IMR-90 (cell line): ENCODE results near the gene GRK5. TPM values are rescaled to one million over a fixed set of nuclear protein-coding genes. Genes with fewer than 3 reads are reported as not detected.

Experiments
- ATAC-seq: fragments of 200-7000 bp; cut with Tn5 transposase; 2 replicates; pipeline ENCODE4 v1.9.1; 2020; ENCODE audit warnings: low read depth, mild to moderate bottlenecking, moderate library complexity
- BruUV-seq: library from RNA; stranded (reverse); fragments of 400-500 nt; replicated peaks from 2 replicates; lab custom pipeline; 2021; lab: Mats Ljungman, UMichigan
- CTCF ChIA-PET: fragments of 300-600 bp; formaldehyde crosslinking; extraction: SDS; loops from one replicate; lab custom pipeline; 2021; ENCODE audit warnings: antibody characterized with exemption; lab: Yijun Ruan, JAX
- POLR2A ChIA-PET: fragments of 300-600 bp; sonication (Branson Sonifier 250); formaldehyde crosslinking; loops from one replicate; lab custom pipeline; 2022; ENCODE audit warnings: antibody characterized with exemption; ENCODE audit not compliant: unreplicated experiment; lab: Charles Lee
- DNase-seq: peaks from one replicate; pipeline ENCODE4 v3.0.0; 2013
- H2AFZ ChIP-seq: replicated peaks from 2 replicates; pipeline ENCODE3; 2013; ENCODE audit warnings: low read length, mild to moderate bottlenecking; ENCODE audit not compliant: poor library complexity
- H2AK5ac ChIP-seq: 2 replicates; pipeline ENCODE4 v1.6.1; 2013; ENCODE audit warnings: low read depth, low read length, inconsistent platforms
- H2AK9ac ChIP-seq: replicated peaks from 2 replicates; pipeline ENCODE3; 2013; ENCODE audit warnings: mild to moderate bottlenecking, low read depth, low read length, moderate library complexity; ENCODE audit not compliant: poor library complexity
- H2BK120ac ChIP-seq: 2 replicates; pipeline ENCODE4 v1.6.1; 2013; ENCODE audit warnings: low read depth, low read length, inconsistent platforms
- H2BK15ac ChIP-seq: 3 replicates; pipeline ENCODE4 v1.6.1; 2013; ENCODE audit warnings: low read depth, low read length, inconsistent platforms
- H2BK20ac ChIP-seq: 2 replicates; pipeline ENCODE4 v1.6.1; 2013; ENCODE audit warnings: low read depth, mild to moderate bottlenecking, inconsistent platforms, low read length, moderate library complexity
- H2BK5ac ChIP-seq: 2 replicates; pipeline ENCODE4 v1.6.1; 2013; ENCODE audit warnings: mild to moderate bottlenecking, low read depth, low read length, inconsistent platforms; ENCODE audit not compliant: poor library complexity, severe bottlenecking
- H3K14ac ChIP-seq: replicated peaks from 2 replicates; pipeline ENCODE4 v1.6.1; 2013; ENCODE audit warnings: low read depth, low read length, inconsistent platforms
- H3K18ac ChIP-seq: 2 replicates; pipeline ENCODE4 v1.6.1; 2013; ENCODE audit warnings: low read depth, low read length, control low read depth
- H3K23ac ChIP-seq: 2 replicates; pipeline ENCODE4 v1.6.1; 2013; ENCODE audit warnings: low read depth, low read length, inconsistent platforms
- H3K27ac ChIP-seq: 2 replicates; pipeline ENCODE4 v1.5.1; 2013; ENCODE audit warnings: mild to moderate bottlenecking, control low read depth, low read length; ENCODE audit not compliant: insufficient read depth
- H3K27me3 ChIP-seq: 2 replicates; pipeline ENCODE4 v1.6.1; 2013; ENCODE audit warnings: low read length; ENCODE audit not compliant: control insufficient read depth, insufficient read depth
- H3K36me3 ChIP-seq: 2 replicates; pipeline ENCODE4 v1.6.1; 2013; ENCODE audit warnings: low read length, mixed read lengths; ENCODE audit not compliant: control insufficient read depth, insufficient read depth
- H3K4ac ChIP-seq: 2 replicates; pipeline ENCODE4 v1.6.1; 2013; ENCODE audit warnings: low read depth, low read length, inconsistent platforms
- H3K4me1 ChIP-seq: 2 replicates; pipeline ENCODE4 v1.6.1; 2013; ENCODE audit warnings: low read length, mixed read lengths; ENCODE audit not compliant: control insufficient read depth, insufficient read depth
- H3K4me2 ChIP-seq: 2 replicates; pipeline ENCODE4 v1.6.1; 2013; ENCODE audit warnings: low read depth, mild to moderate bottlenecking, control low read depth, low read length, moderate library complexity
- H3K4me3 ChIP-seq: 2 replicates; pipeline ENCODE4 v1.5.1; 2013; ENCODE audit warnings: low read depth, mild to moderate bottlenecking, control low read depth, low read length, moderate library complexity; ENCODE audit not compliant: insufficient read depth
- H3K56ac ChIP-seq: 2 replicates; pipeline ENCODE4 v1.6.1; 2013; ENCODE audit warnings: low read length, inconsistent platforms; ENCODE audit not compliant: insufficient read depth; ENCODE audit errors: extremely low read depth
- H3K79me1 ChIP-seq, 2 experiments: 2 replicates each; pipeline ENCODE4 v1.6.1; 2013; ENCODE audit warnings: low read length in 2 of 2, inconsistent platforms in 1 of 2, low read depth in 1 of 2
- H3K9ac ChIP-seq: 2 replicates; pipeline ENCODE4 v1.6.1; 2013; ENCODE audit warnings: low read depth, low read length, control low read depth
- H3K9me1 ChIP-seq: 2 replicates; pipeline ENCODE4 v1.6.1; 2013; ENCODE audit warnings: low read length, inconsistent platforms; ENCODE audit not compliant: insufficient read depth
- H3K9me3 ChIP-seq: 2 replicates; pipeline ENCODE4 v1.6.1; 2013; ENCODE audit warnings: low read length; ENCODE audit not compliant: control insufficient read depth, insufficient read depth
- H4K20me1 ChIP-seq: 2 replicates; pipeline ENCODE4 v1.6.1; 2013; ENCODE audit warnings: low read length, inconsistent platforms; ENCODE audit not compliant: insufficient read depth
- H4K5ac ChIP-seq: 2 replicates; pipeline ENCODE4 v1.6.1; 2013; ENCODE audit warnings: mild to moderate bottlenecking, low read depth, low read length, control low read depth
- H4K8ac ChIP-seq, 2 experiments: 2 replicates each; pipeline ENCODE4 v1.6.1; 2013; ENCODE audit warnings: low read depth in 2 of 2, low read length in 2 of 2, control low read depth in 1 of 2, inconsistent platforms in 1 of 2
- H4K91ac ChIP-seq: 2 replicates; pipeline ENCODE4 v1.6.1; 2013; ENCODE audit warnings: low read depth, low read length, inconsistent platforms; ENCODE audit not compliant: insufficient read depth
- CEBPB ChIP-seq: IDR thresholded peaks from 2 replicates; pipeline ENCODE4 v1.6.1; 2012; ENCODE audit warnings: low read depth, low read length, improper control_type of control experiment
- RAD21 ChIP-seq: IDR thresholded peaks from 2 replicates; pipeline ENCODE4 v1.6.1; 2012; ENCODE audit warnings: low read length, improper control_type of control experiment
- WGBS, 2 experiments: methylation state at CpG; one replicate each; pipeline versions ENCODE4 v1.1.5 to v1.1.7; 2013; ENCODE audit warnings: missing lambda C conversion rate in 2 of 2; ENCODE audit not compliant: insufficient read length in 1 of 2; ENCODE audit errors: extremely low coverage in 2 of 2; 5-methylcytosine and 5-hydroxymethylcytosine counted together
- dilution Hi-C: fragments of 300-500 bp; cut with HindIII; formaldehyde crosslinking; loops from one replicate; pipeline ENCODE4 v1.14.3; 2018; ENCODE audit warnings: low sequenced_read_pairs; ENCODE audit not compliant: unreplicated experiment
- in situ Hi-C: fragments of 300-500 bp; cut with MboI; formaldehyde crosslinking; loops from 3 replicates; pipeline ENCODE4 v1.14.3; 2019; ENCODE audit warnings: low sequenced_read_pairs, inconsistent platforms, mixed read lengths
- intact Hi-C: fragments of 100-400 bp; cut with micrococcal nuclease; formaldehyde crosslinking; loops from 2 replicates; pipeline ENCODE4 v1.10.0; 2022
- polyA plus RNA-seq, 3 experiments: library from polyadenylated mRNA; depleted of rRNA; stranded (reverse); fragments of >200 nt; gene quantifications; 2 replicates each; pipeline ENCODE4 v1.2.3, GENCODE V29; 2012; ENCODE audit warnings: low replicate concordance in 1 of 3
- total RNA-seq: library from RNA; depleted of rRNA; stranded (reverse); fragments of >200 nt; gene quantifications from 2 replicates; pipeline ENCODE4 v1.2.3, GENCODE V29; 2012

The GRK5 gene
- total and polyA plus RNA-seq, 2 of the 4 experiments (the other 2 are of a cell fraction): 12.9 to 16.3 TPM

DNA sequence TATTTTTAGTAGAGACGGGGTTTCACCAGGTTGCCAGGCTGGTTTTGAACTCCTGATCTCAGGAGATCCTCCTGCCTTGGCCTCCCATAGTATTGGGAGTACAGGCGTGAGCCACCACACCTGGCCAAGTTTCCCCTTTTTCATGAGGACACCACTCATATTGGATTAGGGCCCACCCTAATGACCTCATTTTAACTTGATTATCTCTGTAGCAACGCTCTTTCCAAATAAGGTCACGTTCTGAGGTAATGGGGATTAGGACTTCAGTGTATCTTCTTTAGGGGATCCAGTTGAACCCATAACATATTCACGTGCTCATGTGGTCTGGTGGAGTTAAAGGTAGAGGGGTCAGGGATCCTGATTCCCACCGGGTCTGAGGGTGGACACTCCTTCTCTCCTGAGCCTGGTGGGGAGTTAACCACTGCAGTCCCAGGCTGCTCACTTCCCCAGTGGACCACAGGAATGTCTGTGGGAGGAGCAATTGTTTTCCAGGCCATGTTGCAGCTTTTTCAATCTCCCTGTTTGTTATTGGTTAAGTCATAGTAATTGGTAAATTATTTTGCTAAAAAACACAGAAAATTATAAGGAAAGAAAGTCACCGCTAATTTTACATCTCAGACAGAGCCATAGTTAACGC lies 130.5 kb downstream of the GRK5 start:
- Histone ChIP-seq H3K27me3 (no peaks in the 10 kb centered on the region), H3K4me2 (peak overlapping the region; percentile 13; the same call in 1 of the 2 replicates), H2BK20ac (peak overlapping the region; percentile 98), H3K27ac (peak overlapping the region; percentile 34; the same call in 1 of the 2 replicates), H2AK5ac (peak overlapping the region; percentile 94), H3K4ac (peak overlapping the region; percentile 97), H2AK9ac (peak overlapping the region; percentile 79), H2AFZ (peak overlapping the region; percentile 80), H2BK15ac (peak overlapping the region; percentile 83; the same call in 2 of the 3 replicates), H3K14ac (peak overlapping the region; percentile 95), H3K56ac (peak overlapping the region; percentile 35; the same call in 1 of the 2 replicates), H2BK120ac (peak overlapping the region; percentile 97), H3K9me1 (peaks cover 39% of the 10 kb centered on the region), H4K91ac (peak overlapping the region; percentile 77), H2BK5ac (peak overlapping the region; percentile 47), H3K9ac (no peak overlapping the region), H3K36me3 (peaks cover 40% of the 10 kb centered on the region), H3K9me3 (no peaks in the 10 kb centered on the region), H3K23ac (no peak overlapping the region), H4K8ac (peak overlapping the region; percentile 13 to 96), H4K5ac (peak overlapping the region; percentile 52), H3K4me3 (no peak overlapping the region), H3K4me1 (peaks cover 42% of the 10 kb centered on the region), H3K18ac (peak overlapping the region; percentile 42; the same call in 1 of the 2 replicates), H4K20me1 (peaks cover 59% of the 10 kb centered on the region), H3K79me1 (peaks cover 37 to 83% of the 10 kb centered on the region in 2 experiments)
- intact Hi-C loops (loop anchor here (5.0 kb wide), 1 partner anchor 74 kb away; no protein-coding TSS in a partner anchor), in situ Hi-C loops (no loop called here), dilution Hi-C loops (no loop called here)
- 0 out of 2 replicates have a peak, but pooled peaks have one; percentile 8 for TF ChIP-seq RAD21
- no peak for TF ChIP-seq CEBPB
- peak; percentile 74 for DNase-seq
- ATAC-seq: peak; percentile 77
- WGBS, 2 experiments: 50% methylated on average over 2 of the region's 8 CpGs; no CpG with 5 or more reads in 1 of the 2 experiments
- BruUV-seq: no TSS peak
- CTCF ChIA-PET: interaction anchor here (0.6 to 0.8 kb wide), 2 partner anchors 24 to 165 kb away, joined by 3 read pairs; no protein-coding TSS in a partner anchor
- POLR2A ChIA-PET: no interaction called here
